AG04449 (cell line): ENCODE measurements around the gene SLC22A2.
"Not testable (repeated sequence)": the region's sequence is repeated elsewhere in the genome, so short reads cannot be mapped to it uniquely, and the experiment has no call there.

Source experiments
- CTCF ChIA-PET: fragments of 350-600 bp; formaldehyde crosslinking; extraction: SDS; loops from one replicate; lab custom pipeline; 2021; ENCODE audit warnings: antibody characterized with exemption; lab: Yijun Ruan, JAX
- POLR2A ChIA-PET: fragments of 400-600, 350-600 bp; formaldehyde crosslinking; extraction: SDS; loops from one replicate; lab custom pipeline; 2020; ENCODE audit warnings: antibody characterized with exemption, inconsistent platforms; lab: Yijun Ruan, JAX
- DNase-seq: peaks from one replicate; pipeline ENCODE4 v3.0.0-alpha.2; 2010; ENCODE audit warnings: low read depth, low spot score
- H3K4me3 ChIP-seq: 2 replicates; pipeline ENCODE4 v1.5.1; 2011; ENCODE audit warnings: low read depth, mild to moderate bottlenecking, control low read depth, low read length
- TF ChIP-seq, protein P1 (sequence below): IDR thresholded peaks from one replicate; pipeline ENCODE4 v1.5.1; 2011; ENCODE audit warnings: mild to moderate bottlenecking, moderate library complexity, low read length, control low read depth, inconsistent platforms; ENCODE audit not compliant: insufficient read depth; ENCODE audit errors: missing control alignments

SLC22A2 gene

DNA sequence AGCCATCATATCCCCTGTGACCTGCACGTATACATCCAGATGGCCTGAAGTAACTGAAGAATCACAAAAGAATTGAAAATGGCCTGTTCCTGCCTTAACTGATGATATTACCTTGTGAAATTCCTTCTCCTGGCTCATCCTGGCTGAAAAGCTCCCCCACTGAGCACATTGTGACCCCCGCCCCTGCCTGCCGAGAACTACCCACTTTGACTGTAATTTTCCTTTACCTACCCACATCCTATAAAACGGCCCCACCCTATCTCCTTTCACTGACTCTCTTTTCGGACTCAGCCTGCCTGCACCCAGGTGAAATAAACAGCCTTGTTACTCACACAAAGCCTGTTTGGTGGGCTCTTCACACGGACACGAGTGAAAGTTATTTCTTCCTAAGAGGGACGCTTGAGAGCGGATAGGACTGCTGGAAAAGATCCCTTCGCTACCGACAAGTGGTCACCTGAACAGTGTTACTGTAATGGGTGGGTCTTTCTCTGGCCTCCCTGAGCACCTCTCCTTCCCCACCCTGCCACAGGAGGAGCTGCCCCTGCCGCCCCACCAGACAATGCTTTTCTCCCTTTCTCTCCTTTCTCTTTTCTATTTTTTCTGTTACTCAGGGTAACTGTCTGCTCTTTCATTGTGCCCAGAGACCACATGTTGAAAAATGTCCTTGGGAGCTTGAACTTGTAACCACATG is 24.5 kb downstream of the SLC22A2 start:
- POLR2A ChIA-PET, CTCF ChIA-PET, DNase-seq, H3K4me3 ChIP-seq: not testable (repeated sequence)

- no peak for DNase-seq
- CTCF ChIA-PET, result no interaction called here
- H3K4me3 ChIP-seq, result no peak overlapping the region
- POLR2A ChIA-PET, result no interaction called here
- TF ChIP-seq, protein P1, sequence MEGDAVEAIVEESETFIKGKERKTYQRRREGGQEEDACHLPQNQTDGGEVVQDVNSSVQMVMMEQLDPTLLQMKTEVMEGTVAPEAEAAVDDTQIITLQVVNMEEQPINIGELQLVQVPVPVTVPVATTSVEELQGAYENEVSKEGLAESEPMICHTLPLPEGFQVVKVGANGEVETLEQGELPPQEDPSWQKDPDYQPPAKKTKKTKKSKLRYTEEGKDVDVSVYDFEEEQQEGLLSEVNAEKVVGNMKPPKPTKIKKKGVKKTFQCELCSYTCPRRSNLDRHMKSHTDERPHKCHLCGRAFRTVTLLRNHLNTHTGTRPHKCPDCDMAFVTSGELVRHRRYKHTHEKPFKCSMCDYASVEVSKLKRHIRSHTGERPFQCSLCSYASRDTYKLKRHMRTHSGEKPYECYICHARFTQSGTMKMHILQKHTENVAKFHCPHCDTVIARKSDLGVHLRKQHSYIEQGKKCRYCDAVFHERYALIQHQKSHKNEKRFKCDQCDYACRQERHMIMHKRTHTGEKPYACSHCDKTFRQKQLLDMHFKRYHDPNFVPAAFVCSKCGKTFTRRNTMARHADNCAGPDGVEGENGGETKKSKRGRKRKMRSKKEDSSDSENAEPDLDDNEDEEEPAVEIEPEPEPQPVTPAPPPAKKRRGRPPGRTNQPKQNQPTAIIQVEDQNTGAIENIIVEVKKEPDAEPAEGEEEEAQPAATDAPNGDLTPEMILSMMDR, result no peak
These were observed 30.9 kb downstream of the SLC22A2 start for GRCh38 chr6:160227769-160228161.

- no peak for DNase-seq
- TF ChIP-seq, protein P1, result no peak
- H3K4me3 ChIP-seq, result no peak overlapping the region
- ChIA-PET CTCF (no interaction called here), POLR2A (no interaction called here)
These were observed 31.4 kb downstream of the SLC22A2 start for GRCh38 chr6:160227038-160227768.

DNA sequence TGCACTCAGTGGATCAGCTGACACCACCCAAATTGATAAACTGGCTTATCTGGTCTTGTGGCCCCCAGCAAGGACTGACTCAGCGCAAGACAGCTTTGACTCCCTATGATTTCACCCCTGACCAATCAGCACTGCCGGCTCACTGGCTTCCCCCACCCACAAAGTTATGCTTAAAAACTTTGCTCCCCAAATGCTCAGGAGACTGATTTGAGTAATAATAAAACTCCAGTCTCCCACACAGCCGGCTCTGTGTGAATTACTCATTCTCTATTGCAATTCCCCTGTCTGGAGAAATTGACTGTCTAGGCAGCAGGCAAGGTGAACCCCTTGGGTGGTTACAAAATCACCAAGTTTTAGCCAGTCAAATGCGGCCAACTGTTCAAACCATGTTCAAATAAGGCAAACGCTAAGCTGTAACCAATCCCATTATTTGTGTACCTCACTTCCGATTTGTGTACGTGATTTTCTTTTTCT is 32.5 kb downstream of the SLC22A2 start:
- CTCF ChIA-PET, result no interaction called here
- TF ChIP-seq, protein P1, result no peak
- no peak overlapping the region for H3K4me3 ChIP-seq
- DNase-seq, result no peak
- POLR2A ChIA-PET, result no interaction called here

DNA sequence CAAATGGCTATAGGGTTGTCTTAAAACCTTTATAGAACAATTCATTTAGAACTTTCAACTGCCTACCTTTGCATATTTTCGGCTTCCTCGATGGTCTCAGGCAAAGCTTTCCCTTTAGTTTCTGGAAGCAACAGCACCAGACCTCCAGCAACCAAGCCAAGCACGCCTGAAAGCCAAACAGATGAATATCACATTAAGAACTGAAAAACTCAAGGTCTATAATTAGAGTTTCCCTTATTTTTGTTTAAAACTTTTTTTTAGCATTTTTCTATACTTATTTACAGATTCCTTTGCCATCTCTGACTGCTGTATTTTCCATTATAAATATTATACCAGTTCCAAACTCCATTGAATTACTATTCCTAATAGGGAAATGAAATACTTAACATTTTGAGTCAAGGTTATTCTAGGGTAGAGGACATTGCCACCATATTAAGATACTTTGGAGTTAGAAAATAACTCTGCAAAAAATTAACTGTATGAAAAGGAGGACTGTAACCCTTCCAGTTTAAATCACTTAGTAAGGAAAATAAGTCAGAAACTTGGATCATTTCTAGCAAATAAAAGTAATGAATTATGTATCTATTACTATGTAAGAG is 33.9 kb downstream of the SLC22A2 start:
- ChIA-PET POLR2A (no interaction called here), CTCF (no interaction called here)
- no peak overlapping the region for H3K4me3 ChIP-seq
- DNase-seq, result no peak
- TF ChIP-seq, protein P1, result no peak

- no peak for DNase-seq
- ChIA-PET CTCF (no interaction called here), POLR2A (no interaction called here)
- TF ChIP-seq, protein P1, result no peak
- no peak overlapping the region for H3K4me3 ChIP-seq
These were observed 36.1 kb downstream of the SLC22A2 start for GRCh38 chr6:160222491-160222890.
